ENCODE data around the gene FAM181A. TPM values are rescaled to one million over a fixed set of nuclear protein-coding genes. Genes with fewer than 3 reads are reported as not detected.

FAM181A gene
- total and polyA plus RNA-seq, 2 donors (not counting 1 experiment from before 2014, with no cell fraction given) = not detected

GRCh38 chr14:93964820-93965286 is 37.7 kb downstream of the FAM181A start:
- Histone ChIP-seq H3K4me3 (ENCODE audit: control extremely low read depth in 1 of 5, extremely low read depth in 1 of 5, insufficient read depth in 1 of 5, low read depth in 2 of 5, low read length in 4 of 5) (no peak overlapping the region), H3K36me3 (replicated peaks in 1 of 2; ENCODE audit: control extremely low read depth in 1 of 2, control insufficient read depth in 1 of 2, extremely low read depth in 1 of 2, insufficient read depth in 2 of 2, low read length in 1 of 2) (no peaks in the 10 kb centered on the region), H3K27me3 (replicated peaks in 1 of 4; ENCODE audit: control extremely low read depth in 1 of 4, control insufficient read depth in 3 of 4, insufficient read depth in 4 of 4, low read length in 3 of 4) (no peaks in the 10 kb centered on the region), H3K4me2 (replicated peaks; ENCODE audit: low read depth, low read length, poor library complexity, severe bottlenecking) (no peak overlapping the region), H3K79me2 (ENCODE audit: control insufficient read depth, insufficient read depth, low read length) (no peaks in the 10 kb centered on the region), H3K9ac (ENCODE audit: low read length) (no peak overlapping the region), H4K20me1 (ENCODE audit: control insufficient read depth, insufficient read depth, low read length, poor library complexity, severe bottlenecking) (no peaks in the 10 kb centered on the region), H3K9me3 (ENCODE audit: control extremely low read depth in 1 of 3, control insufficient read depth in 2 of 3, insufficient read depth in 1 of 3, low read length in 2 of 3) (peaks cover 0 to 5% (median 0%) of the 10 kb centered on the region in 3 donors), H3K27ac (ENCODE audit: low read length in 2 of 2) (no peak overlapping the region), H2AFZ (ENCODE audit: insufficient read depth, low read depth, low read length, poor library complexity, severe bottlenecking) (no peak overlapping the region), H3K4me1 (ENCODE audit: control insufficient read depth in 2 of 2, insufficient read depth in 2 of 2, low read length in 2 of 2) (peaks cover 86% of the 10 kb centered on the region in 2 donors)
- intact Hi-C loops (cut with micrococcal nuclease) = loop anchor here (10.0 kb wide), 1 partner anchor 760 kb away; the partner anchor contains the start of genes GON7 and UBR7
- ChIA-PET CTCF (interaction anchor here (37.7 kb wide), 1 partner anchor 22 kb away, joined by 1036 read pairs; no protein-coding TSS in a partner anchor), POLR2A (interaction anchor here (1.0 kb wide), 1 partner anchor 15 kb away, joined by 3 read pairs; no protein-coding TSS in a partner anchor)
- peaks cover 90% of the 10 kb centered on the region for H3K4me1 Mint-ChIP-seq
- peak overlapping the region; percentile 9 for H3K4me3 Mint-ChIP-seq
- no peaks in the 10 kb centered on the region for H3K27me3 Mint-ChIP-seq
- WGBS (ENCODE audit: insufficient coverage) = 96% methylated on average over 3 of the region's 3 CpGs
- DNase-seq (no peak), ATAC-seq (ENCODE audit: low read depth) (no peak)
- peaks cover 3% of the 10 kb centered on the region for H3K9me3 Mint-ChIP-seq (ENCODE audit: insufficient read depth)
- no peak for TF ChIP-seq EZH2 (IDR thresholded peaks at IDR 0.05; ENCODE audit: borderline replicate concordance, insufficient read depth, low read depth, low read length, poor library complexity, severe bottlenecking)
- TF ChIP-seq, protein P1, sequence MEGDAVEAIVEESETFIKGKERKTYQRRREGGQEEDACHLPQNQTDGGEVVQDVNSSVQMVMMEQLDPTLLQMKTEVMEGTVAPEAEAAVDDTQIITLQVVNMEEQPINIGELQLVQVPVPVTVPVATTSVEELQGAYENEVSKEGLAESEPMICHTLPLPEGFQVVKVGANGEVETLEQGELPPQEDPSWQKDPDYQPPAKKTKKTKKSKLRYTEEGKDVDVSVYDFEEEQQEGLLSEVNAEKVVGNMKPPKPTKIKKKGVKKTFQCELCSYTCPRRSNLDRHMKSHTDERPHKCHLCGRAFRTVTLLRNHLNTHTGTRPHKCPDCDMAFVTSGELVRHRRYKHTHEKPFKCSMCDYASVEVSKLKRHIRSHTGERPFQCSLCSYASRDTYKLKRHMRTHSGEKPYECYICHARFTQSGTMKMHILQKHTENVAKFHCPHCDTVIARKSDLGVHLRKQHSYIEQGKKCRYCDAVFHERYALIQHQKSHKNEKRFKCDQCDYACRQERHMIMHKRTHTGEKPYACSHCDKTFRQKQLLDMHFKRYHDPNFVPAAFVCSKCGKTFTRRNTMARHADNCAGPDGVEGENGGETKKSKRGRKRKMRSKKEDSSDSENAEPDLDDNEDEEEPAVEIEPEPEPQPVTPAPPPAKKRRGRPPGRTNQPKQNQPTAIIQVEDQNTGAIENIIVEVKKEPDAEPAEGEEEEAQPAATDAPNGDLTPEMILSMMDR (IDR thresholded peaks at IDR 0.05) = no peak
- peak overlapping the region; percentile 56 for H3K27ac Mint-ChIP-seq

- Mint-ChIP-seq H3K9me3 (ENCODE audit: insufficient read depth) (peaks cover 3% of the 10 kb centered on the region), H3K4me3 (no peak overlapping the region), H3K27ac (peak overlapping the region; percentile 62), H3K27me3 (no peaks in the 10 kb centered on the region), H3K4me1 (peaks cover 90% of the 10 kb centered on the region)
- DNase-seq (no peak), ATAC-seq (ENCODE audit: low read depth) (no peak)
- WGBS (ENCODE audit: insufficient coverage) = 100% methylated on average over 2 of the region's 3 CpGs
- TF ChIP-seq EZH2 (IDR thresholded peaks at IDR 0.05; ENCODE audit: borderline replicate concordance, insufficient read depth, low read depth, low read length, poor library complexity, severe bottlenecking) = no peak
- TF ChIP-seq, protein P1 (IDR thresholded peaks at IDR 0.05) = no peak
- H3K36me3 ChIP-seq (replicated peaks in 1 of 2; ENCODE audit: control extremely low read depth in 1 of 2, control insufficient read depth in 1 of 2, extremely low read depth in 1 of 2, insufficient read depth in 2 of 2, low read length in 1 of 2) = no peaks in the 10 kb centered on the region
- POLR2A ChIA-PET = interaction anchor here (1.0 kb wide), 1 partner anchor 15 kb away, joined by 3 read pairs; no protein-coding TSS in a partner anchor
- H3K79me2 ChIP-seq (ENCODE audit: control insufficient read depth, insufficient read depth, low read length) = no peaks in the 10 kb centered on the region
- peaks cover 0 to 5% (median 0%) of the 10 kb centered on the region in 3 donors for H3K9me3 ChIP-seq (ENCODE audit: control extremely low read depth in 1 of 3, control insufficient read depth in 2 of 3, insufficient read depth in 1 of 3, low read length in 2 of 3)
- no peaks in the 10 kb centered on the region for H3K27me3 ChIP-seq (replicated peaks in 1 of 4; ENCODE audit: control extremely low read depth in 1 of 4, control insufficient read depth in 3 of 4, insufficient read depth in 4 of 4, low read length in 3 of 4)
- peaks cover 86% of the 10 kb centered on the region in 2 donors for H3K4me1 ChIP-seq (ENCODE audit: control insufficient read depth in 2 of 2, insufficient read depth in 2 of 2, low read length in 2 of 2)
- no peak overlapping the region for H3K4me2 ChIP-seq (replicated peaks; ENCODE audit: low read depth, low read length, poor library complexity, severe bottlenecking)
- intact Hi-C loops (cut with micrococcal nuclease) = loop anchor here (10.0 kb wide), 1 partner anchor 761 kb away; the partner anchor contains the start of genes GON7 and UBR7
- no peak overlapping the region for H3K4me3 ChIP-seq (ENCODE audit: control extremely low read depth in 1 of 5, extremely low read depth in 1 of 5, insufficient read depth in 1 of 5, low read depth in 2 of 5, low read length in 4 of 5)
- H3K27ac ChIP-seq (ENCODE audit: low read length in 2 of 2) = no peak overlapping the region
- CTCF ChIA-PET = interaction anchor here (37.7 kb wide), 1 partner anchor 22 kb away, joined by 1036 read pairs; no protein-coding TSS in a partner anchor
- H4K20me1 ChIP-seq (ENCODE audit: control insufficient read depth, insufficient read depth, low read length, poor library complexity, severe bottlenecking) = no peaks in the 10 kb centered on the region
- H2AFZ ChIP-seq (ENCODE audit: insufficient read depth, low read depth, low read length, poor library complexity, severe bottlenecking) = no peak overlapping the region
- no peak overlapping the region for H3K9ac ChIP-seq (ENCODE audit: low read length)
These were observed 38.2 kb downstream of the FAM181A start for GRCh38 chr14:93965287-93965821.
